CMK (cell line): ENCODE results near the gene IRF6.

Source experiments
- DNase-seq: peaks from one replicate; pipeline ENCODE4 v3.0.0-alpha.2; 2010; ENCODE audit warnings: low read depth

Gene IRF6

GRCh38 chr1:209759829-209760359, 46.0 kb downstream of the IRF6 start:
- DNase-seq, result no peak

- DNase-seq, result no peak
Observed at GRCh38 chr1:209758400-209758799, 47.5 kb downstream of the IRF6 start.

GRCh38 chr1:209756615-209757445, 49.1 kb downstream of the IRF6 start:
- DNase-seq, result no peak

GRCh38 chr1:209755926-209756614, 49.9 kb downstream of the IRF6 start, which contains the start of gene TRAF3IP3:
TSS of gene TRAF3IP3 (plus strand) at chr1:209756053. CDS start at chr1:209760040, 3,987 bp downstream.
- DNase-seq, result peak; percentile 77

- no peak for DNase-seq
Observed at GRCh38 chr1:209755256-209755655, 50.7 kb downstream of the IRF6 start.

GRCh38 chr1:209752890-209753289, 53.1 kb downstream of the IRF6 start:
- no peak for DNase-seq

GRCh38 chr1:209751627-209752231, 54.2 kb downstream of the IRF6 start:
- no peak for DNase-seq

- DNase-seq, result no peak
Observed at GRCh38 chr1:209749670-209750323, 56.1 kb downstream of the IRF6 start.

- no peak for DNase-seq
Observed at GRCh38 chr1:209749205-209749604, 56.7 kb downstream of the IRF6 start.

GRCh38 chr1:209748620-209749019, 57.3 kb downstream of the IRF6 start:
- DNase-seq, result no peak

GRCh38 chr1:209747580-209748262, 58.2 kb downstream of the IRF6 start:
- no peak for DNase-seq

GRCh38 chr1:209746451-209747165, 59.3 kb downstream of the IRF6 start:
- peak; percentile 54 for DNase-seq

- DNase-seq, result no peak
Observed at GRCh38 chr1:209743145-209743482, 62.8 kb downstream of the IRF6 start.

GRCh38 chr1:209742409-209743144, 63.4 kb downstream of the IRF6 start:
- DNase-seq, result no peak

- no peak for DNase-seq
Observed at GRCh38 chr1:209741889-209742288, 64.1 kb downstream of the IRF6 start.

GRCh38 chr1:209741193-209741592, 64.7 kb downstream of the IRF6 start:
- DNase-seq, result no peak

- no peak for DNase-seq
Observed at GRCh38 chr1:209738270-209738669, 67.7 kb downstream of the IRF6 start.

- DNase-seq, result no peak
Observed at GRCh38 chr1:209737118-209737505, 68.8 kb downstream of the IRF6 start.

GRCh38 chr1:209736490-209737117, 69.3 kb downstream of the IRF6 start:
- no peak for DNase-seq
